Activated CD8-positive, alpha-beta memory T cell treated with anti-CD3 and anti-CD28 coated beads for 4 hours (primary cell): ENCODE data around the gene FSTL3.

Experiments
- DNase-seq, 2 donors: peaks; one replicate each; pipeline ENCODE4 v3.0.0-alpha.2; 2020; ENCODE audit warnings: low read depth in 2 of 2

FSTL3 gene

GRCh38 chr19:645912-646778, 30.0 kb upstream of the FSTL3 start:
- DNase-seq = no peak

- DNase-seq = no peak
These were observed 29.2 kb upstream of the FSTL3 start for GRCh38 chr19:646779-647565.

GRCh38 chr19:647566-648284, 28.5 kb upstream of the FSTL3 start:
- DNase-seq = no peak

GRCh38 chr19:648305-648704, 27.9 kb upstream of the FSTL3 start:
- no peak for DNase-seq

- DNase-seq = no peak
These were observed 27.0 kb upstream of the FSTL3 start for GRCh38 chr19:648904-649801.

- no peak for DNase-seq
These were observed 26.1 kb upstream of the FSTL3 start for GRCh38 chr19:650121-650520.

GRCh38 chr19:651114-651818, 24.9 kb upstream of the FSTL3 start:
- DNase-seq = no peak

GRCh38 chr19:651991-652390, 24.2 kb upstream of the FSTL3 start:
- no peak for DNase-seq

- no peak for DNase-seq
These were observed 23.5 kb upstream of the FSTL3 start for GRCh38 chr19:652467-653389.

GRCh38 chr19:653425-653824, 22.8 kb upstream of the FSTL3 start:
- DNase-seq = no peak

GRCh38 chr19:655691-656090, 20.5 kb upstream of the FSTL3 start:
- no peak for DNase-seq

- DNase-seq = no peak
These were observed 19.2 kb upstream of the FSTL3 start for GRCh38 chr19:656751-657559.

GRCh38 chr19:657611-658010, 18.6 kb upstream of the FSTL3 start:
- DNase-seq = no peak

GRCh38 chr19:658059-658839, 17.9 kb upstream of the FSTL3 start:
- DNase-seq = no peak

GRCh38 chr19:658916-659839, 17.0 kb upstream of the FSTL3 start:
- no peak for DNase-seq

- DNase-seq = no peak
These were observed 15.3 kb upstream of the FSTL3 start for GRCh38 chr19:660793-661426.
